Measurements from ENCODE around the gene FOXJ1. TPM values are rescaled to one million over a fixed set of nuclear protein-coding genes. Genes with fewer than 3 reads are reported as not detected.

FOXJ1 gene
- total and polyA plus RNA-seq, 2 experiments from 2014 or later = 0.12 to 0.18 TPM

GRCh38 chr17:76149214-76149613 is 8.2 kb upstream of the FOXJ1 start:
- Histone ChIP-seq H3K4me3 (no peak overlapping the region), H3K36me3 (no peaks in the 10 kb centered on the region), H3K27me3 (no peaks in the 10 kb centered on the region), H3K27ac (no peak overlapping the region), H3K9me3 (ENCODE audit: low read depth) (no peaks in the 10 kb centered on the region), H3K4me1 (ENCODE audit: low read depth) (no peaks in the 10 kb centered on the region)
- TF ChIP-seq CTCF (IDR thresholded peaks at IDR 0.05; ENCODE audit: low read depth, low read length) = no peak
- DNase-seq (ENCODE audit: low read depth in 1 of 2, low spot score in 1 of 2) = no peak

DNA sequence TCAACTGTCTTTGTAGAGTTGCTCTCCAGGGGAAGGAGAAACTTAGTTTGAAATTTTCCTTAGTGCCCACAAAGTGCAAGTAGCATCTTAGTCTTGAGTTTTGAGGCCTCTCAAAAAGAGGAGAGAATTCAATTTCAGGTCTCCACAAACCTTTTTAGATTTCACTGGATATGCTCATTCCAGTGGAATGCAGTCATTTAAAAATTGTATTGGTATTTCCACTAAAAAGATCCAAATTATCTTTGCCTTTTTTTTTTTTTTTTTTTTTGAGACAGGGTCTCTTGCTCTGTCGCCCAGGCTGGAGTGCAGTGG is 6.9 kb upstream of the FOXJ1 start:
- Histone ChIP-seq H3K4me1 (ENCODE audit: low read depth) (no peaks in the 10 kb centered on the region), H3K9me3 (ENCODE audit: low read depth) (no peaks in the 10 kb centered on the region), H3K27ac (no peak overlapping the region), H3K4me3 (no peak overlapping the region), H3K27me3 (peaks cover 10% of the 10 kb centered on the region), H3K36me3 (no peaks in the 10 kb centered on the region)
- no peak for DNase-seq (ENCODE audit: low read depth in 1 of 2, low spot score in 1 of 2)
- no peak for TF ChIP-seq CTCF (IDR thresholded peaks at IDR 0.05; ENCODE audit: low read depth, low read length)

- Histone ChIP-seq H3K4me3 (no peak overlapping the region), H3K36me3 (no peaks in the 10 kb centered on the region), H3K27me3 (peaks cover 15% of the 10 kb centered on the region), H3K27ac (no peak overlapping the region), H3K4me1 (ENCODE audit: low read depth) (peaks cover 1% of the 10 kb centered on the region), H3K9me3 (ENCODE audit: low read depth) (no peaks in the 10 kb centered on the region)
- DNase-seq (ENCODE audit: low read depth in 1 of 2, low spot score in 1 of 2) = peak in 1 of 2 donors; percentile 50
- peak; percentile 68 for TF ChIP-seq CTCF (IDR thresholded peaks at IDR 0.05; ENCODE audit: low read depth, low read length)
These were observed 6.4 kb upstream of the FOXJ1 start for GRCh38 chr17:76147211-76148014.

DNA sequence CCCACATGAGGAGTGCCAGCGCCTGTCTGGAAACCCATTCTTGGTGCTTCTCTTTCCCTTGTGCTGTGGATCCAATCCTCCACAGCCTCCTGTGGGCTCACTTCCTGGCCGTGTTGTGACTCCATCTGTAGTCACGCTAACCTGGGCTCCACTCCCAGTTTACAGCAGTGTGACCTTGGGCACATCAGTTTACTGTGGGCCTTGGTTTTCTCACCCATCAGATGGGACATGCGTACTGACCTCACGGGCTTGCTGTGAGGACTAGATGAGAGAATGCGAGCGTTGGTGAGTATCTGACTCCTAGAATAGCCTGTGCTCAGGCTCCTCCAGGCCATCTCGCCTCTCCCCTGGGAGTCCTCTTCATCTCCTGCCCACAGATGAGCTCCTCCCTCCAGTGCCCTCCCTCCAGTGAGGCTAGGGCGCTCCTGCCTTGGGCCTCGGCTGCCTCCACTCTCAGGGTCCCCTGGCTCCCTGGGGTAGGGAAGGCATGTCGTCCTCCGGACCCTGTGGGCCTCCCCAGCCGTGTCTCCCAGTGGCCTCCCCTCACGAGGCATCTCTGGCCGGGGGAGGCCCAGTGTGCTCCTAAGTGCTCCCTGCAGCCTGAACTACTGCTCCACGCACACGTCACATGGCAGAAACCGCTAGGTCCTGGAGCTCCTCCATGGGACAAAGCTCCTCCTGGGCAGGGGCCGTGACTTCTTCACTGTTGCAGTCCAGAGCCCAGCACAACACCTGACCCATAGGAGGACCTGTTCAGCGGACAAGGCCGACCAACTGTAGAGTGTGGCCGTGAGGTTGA is 5.2 kb upstream of the FOXJ1 start:
- H3K4me1 ChIP-seq (ENCODE audit: low read depth) = peaks cover 10% of the 10 kb centered on the region

More for the DNA sequence above, 5.2 kb upstream of the FOXJ1 start:
- no peak for DNase-seq (ENCODE audit: low read depth in 1 of 2, low spot score in 1 of 2)
- no peak overlapping the region for H3K4me3 ChIP-seq
- no peak for TF ChIP-seq CTCF (IDR thresholded peaks at IDR 0.05; ENCODE audit: low read depth, low read length)
- no peaks in the 10 kb centered on the region for H3K36me3 ChIP-seq
- H3K9me3 ChIP-seq (ENCODE audit: low read depth) = no peaks in the 10 kb centered on the region
- H3K27me3 ChIP-seq = peaks cover 27% of the 10 kb centered on the region
- H3K27ac ChIP-seq = no peak overlapping the region

Measured in cardiac muscle cell (in vitro differentiated cells and primary cell).